ENCODE measurements around the gene CRNN.

Gene CRNN

DNA sequence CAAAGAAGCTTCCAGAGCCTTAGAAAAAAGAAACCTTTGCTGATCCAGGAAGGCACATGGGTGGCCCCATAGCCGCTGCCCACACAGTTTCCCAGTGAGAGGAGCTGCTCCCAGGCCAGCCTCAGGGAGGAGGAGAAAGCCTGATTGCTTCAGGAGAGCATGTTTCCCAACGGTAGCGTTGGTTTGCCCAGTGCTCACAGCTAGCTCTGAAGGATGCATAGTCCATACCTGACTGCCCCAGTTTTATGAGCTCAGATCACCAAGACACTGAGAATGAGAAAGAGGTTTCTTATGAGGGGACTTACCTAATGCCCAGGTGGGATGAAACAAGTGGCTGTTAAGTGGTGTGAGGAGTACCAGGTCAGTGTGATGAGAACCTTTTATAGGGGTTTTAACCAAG, at the start of gene CRNN:
Gene CRNN (minus strand): TSS at position 355 of the 400 bp plus-strand sequence. CDS start 2,030 bp downstream, outside the sequence.
- Mint-ChIP-seq H3K27ac (no peak within 1 kb of the TSS), H3K9me3 (no peaks in the 10 kb centered on the region), H3K27me3 (peaks cover 14% of the 10 kb centered on the region), H3K4me1 (no peaks in the 10 kb centered on the region), H3K4me3 (no peak within 1 kb of the TSS), H3K36me3 (no peaks in the 10 kb centered on the region)
- ATAC-seq (ENCODE audit: low read depth), result no peak
- no peak for DNase-seq (ENCODE audit: low spot score in 2 of 2)

DNA sequence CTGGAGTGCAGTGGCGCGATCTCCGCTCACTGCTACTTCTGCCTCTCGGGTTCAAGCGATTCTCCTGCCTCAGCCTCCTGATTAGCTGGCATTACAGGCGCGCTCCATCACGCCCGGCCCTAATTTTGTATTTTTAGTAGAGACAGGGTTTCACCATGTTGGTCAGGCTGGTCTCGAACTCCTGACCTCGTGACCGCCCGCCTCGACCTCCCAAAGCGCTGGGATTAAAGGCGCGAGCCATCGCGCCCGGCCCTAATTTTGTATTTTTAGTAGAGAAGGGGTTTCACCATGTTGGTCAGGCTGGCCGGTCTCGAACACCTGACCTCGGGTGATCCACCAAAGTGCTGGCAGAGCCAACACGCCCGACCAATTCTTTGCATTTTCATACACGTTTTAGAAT, 48.6 kb upstream of the CRNN start:
- DNase-seq (ENCODE audit: low spot score in 2 of 2) (no peak), ATAC-seq (ENCODE audit: low read depth) (no peak)
- Mint-ChIP-seq H3K27ac (no peak overlapping the region), H3K9me3 (peaks cover 3% of the 10 kb centered on the region), H3K27me3 (peaks cover 3% of the 10 kb centered on the region), H3K4me1 (peaks cover 26% of the 10 kb centered on the region), H3K36me3 (peaks cover 2% of the 10 kb centered on the region), H3K4me3 (no peak overlapping the region)

DNA sequence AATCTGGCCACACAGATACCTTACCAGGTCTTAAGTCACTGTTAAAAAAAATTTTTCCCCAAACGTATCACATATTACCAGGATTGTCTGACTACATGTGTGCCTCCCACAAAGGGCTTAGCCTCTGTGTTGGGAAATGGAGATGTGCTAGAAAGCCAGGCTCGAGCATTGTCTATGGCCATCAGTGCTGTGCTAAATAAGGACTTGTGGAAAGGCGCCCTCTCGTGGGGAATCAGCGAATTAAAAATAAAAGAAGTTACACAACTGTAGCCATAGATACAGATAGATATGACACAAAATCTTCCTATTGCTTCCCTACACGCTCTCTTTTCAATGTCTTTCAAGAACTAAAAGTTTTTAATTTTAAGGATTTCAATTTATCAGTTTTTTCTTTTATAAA, 47.5 kb upstream of the CRNN start:
- Mint-ChIP-seq H3K27me3 (no peaks in the 10 kb centered on the region), H3K9me3 (no peaks in the 10 kb centered on the region), H3K27ac (no peak overlapping the region), H3K36me3 (no peaks in the 10 kb centered on the region), H3K4me1 (peaks cover 26% of the 10 kb centered on the region), H3K4me3 (no peak overlapping the region)
- DNase-seq (ENCODE audit: low spot score in 2 of 2), result peak; percentile 41 to 61
- ATAC-seq (ENCODE audit: low read depth), result peak; percentile 44

DNA sequence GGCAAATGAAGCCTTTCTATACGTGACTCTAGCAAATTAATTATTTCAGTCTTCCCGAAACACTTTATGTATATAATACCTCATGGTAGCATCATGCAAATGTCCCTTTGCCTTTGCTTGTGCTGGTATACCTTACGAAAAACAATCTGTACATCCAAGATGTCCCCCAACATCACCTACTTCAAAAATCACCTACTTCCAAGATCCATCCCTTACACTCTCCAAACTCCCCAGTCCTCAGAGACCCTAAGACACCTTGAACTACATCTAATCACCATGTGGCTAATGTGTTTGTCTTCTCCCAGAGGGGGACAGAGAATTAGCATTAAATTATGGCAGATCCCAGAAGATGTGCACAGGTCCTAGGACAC, 46.5 kb upstream of the CRNN start:
- ATAC-seq (ENCODE audit: low read depth), result no peak
- no peaks in the 10 kb centered on the region for H3K9me3 Mint-ChIP-seq

DNA sequence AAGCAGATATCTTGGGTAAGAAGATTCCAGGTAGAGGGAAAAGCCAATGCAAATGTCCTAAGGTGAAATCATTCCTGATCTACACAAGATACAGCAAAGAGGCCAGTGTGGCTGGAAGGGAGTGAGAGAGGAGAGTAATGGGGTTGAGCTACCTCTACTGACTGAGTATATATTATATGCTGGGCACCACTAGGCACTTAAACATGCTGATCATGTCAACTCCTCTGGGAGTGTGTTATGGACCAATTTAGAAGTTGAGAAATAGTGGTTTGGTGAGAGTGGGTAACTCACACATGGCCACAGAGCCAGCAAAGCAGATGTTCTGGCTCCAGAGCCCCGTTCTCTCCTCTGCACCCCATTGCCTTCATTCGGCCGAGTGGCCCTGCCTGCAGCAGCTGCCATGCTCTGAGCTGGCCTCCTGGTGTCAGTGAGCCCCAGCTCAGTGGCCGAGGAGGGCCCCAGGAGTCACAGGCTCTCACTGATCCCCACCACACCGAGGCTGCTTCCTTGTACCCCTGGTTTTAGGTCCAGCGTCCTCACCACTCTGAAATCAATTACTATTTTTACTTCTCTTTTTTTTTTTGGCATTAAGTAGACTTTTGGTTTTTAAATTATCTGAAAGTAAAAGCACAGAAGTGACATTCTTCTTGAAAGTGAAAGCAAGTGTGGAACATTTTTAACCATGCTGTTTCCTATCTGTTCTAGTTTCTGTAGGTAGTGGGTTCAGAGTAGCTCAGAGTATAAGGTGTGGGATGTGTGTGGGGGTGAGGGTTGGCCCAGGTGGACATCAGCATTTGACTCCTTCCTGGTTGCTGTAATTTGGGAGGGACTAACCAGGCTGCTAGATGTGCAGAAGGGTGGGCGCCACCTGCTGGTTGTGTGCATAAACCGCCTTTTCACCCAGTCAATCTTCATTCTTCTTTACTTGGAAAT, 45.8 kb upstream of the CRNN start:
- ATAC-seq (ENCODE audit: low read depth), result peak; percentile 71
- no peaks in the 10 kb centered on the region for H3K36me3 Mint-ChIP-seq
- peak overlapping the region; percentile 73 for H3K4me3 Mint-ChIP-seq
- H3K9me3 Mint-ChIP-seq, result no peaks in the 10 kb centered on the region
- no peaks in the 10 kb centered on the region for H3K27me3 Mint-ChIP-seq
- H3K4me1 Mint-ChIP-seq, result peaks cover 26% of the 10 kb centered on the region
- DNase-seq (ENCODE audit: low spot score in 2 of 2), result peak; percentile 57 to 70
- peak overlapping the region; percentile 86 for H3K27ac Mint-ChIP-seq

More for the DNA sequence above, 46.5 kb upstream of the CRNN start:
- H3K4me3 Mint-ChIP-seq, result peak overlapping the region; percentile 73
- DNase-seq (ENCODE audit: low spot score in 2 of 2), result no peak
- no peaks in the 10 kb centered on the region for H3K36me3 Mint-ChIP-seq
- peak overlapping the region; percentile 86 for H3K27ac Mint-ChIP-seq
- peaks cover 26% of the 10 kb centered on the region for H3K4me1 Mint-ChIP-seq
- H3K27me3 Mint-ChIP-seq, result no peaks in the 10 kb centered on the region

DNA sequence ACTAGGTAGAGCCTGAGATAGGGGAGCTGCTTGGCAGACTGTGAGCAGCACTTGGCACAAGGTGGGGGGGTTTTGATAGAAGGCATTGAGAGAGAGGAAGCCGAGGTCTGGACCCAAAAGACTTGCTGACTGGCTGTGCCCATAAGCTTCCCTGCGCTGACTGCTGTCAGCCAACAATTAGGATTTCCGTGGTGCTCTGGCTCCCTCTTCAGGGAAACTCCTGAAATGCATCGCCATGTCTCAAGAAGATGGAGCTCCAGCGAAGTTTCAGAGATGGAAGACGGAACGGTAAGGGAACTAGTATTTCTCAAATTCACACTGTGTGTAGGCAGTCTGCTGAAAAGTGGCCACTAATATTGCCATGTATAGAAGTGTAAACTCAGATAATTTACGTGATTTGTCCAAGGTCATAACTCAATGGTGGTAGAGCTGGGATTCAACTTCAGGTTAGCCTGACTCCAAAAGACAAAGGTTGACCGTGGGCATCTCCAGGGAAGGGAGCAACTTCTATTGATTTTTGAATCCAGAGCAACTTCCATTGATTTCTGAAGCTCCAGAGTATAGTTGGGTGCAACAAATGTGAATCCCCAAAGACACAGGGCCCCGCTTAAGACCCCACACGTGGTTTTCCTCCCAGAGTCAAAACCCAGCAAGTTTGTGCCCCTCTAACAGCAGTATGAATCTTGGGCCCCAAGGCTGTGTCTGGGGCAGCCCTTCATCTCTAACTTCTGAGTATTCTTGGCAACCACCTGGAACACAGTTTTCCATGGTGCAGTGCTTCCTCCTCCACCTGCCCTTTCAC, 44.5 kb upstream of the CRNN start:
- no peaks in the 10 kb centered on the region for H3K9me3 Mint-ChIP-seq
- peak; percentile 51 for ATAC-seq (ENCODE audit: low read depth)
- H3K27ac Mint-ChIP-seq, result peak overlapping the region; percentile 86
- no peak overlapping the region for H3K4me3 Mint-ChIP-seq
- H3K36me3 Mint-ChIP-seq, result no peaks in the 10 kb centered on the region
- peak; percentile 80 to 85 for DNase-seq (ENCODE audit: low spot score in 2 of 2)
- peaks cover 24% of the 10 kb centered on the region for H3K4me1 Mint-ChIP-seq
- no peaks in the 10 kb centered on the region for H3K27me3 Mint-ChIP-seq

DNA sequence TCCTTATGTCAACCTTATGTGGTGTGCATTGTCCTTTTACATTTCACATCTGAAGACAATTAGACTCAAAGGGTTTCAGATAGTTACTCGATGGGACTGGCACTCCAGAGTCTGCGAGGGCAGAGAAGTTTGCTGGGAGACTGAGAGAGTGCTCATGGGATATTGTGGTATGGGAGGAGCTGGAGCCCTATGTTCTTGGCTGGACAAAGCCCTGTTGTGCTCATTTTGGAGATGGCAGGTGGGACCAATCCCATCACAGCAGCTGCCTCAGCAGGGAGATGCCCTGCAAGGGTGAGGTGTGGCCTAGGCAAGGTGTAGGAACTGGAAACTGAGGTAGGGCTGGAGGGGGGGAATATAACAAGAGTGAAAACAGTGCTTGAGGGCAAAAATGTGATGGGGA, 43.5 kb upstream of the CRNN start:
- no peak overlapping the region for H3K27ac Mint-ChIP-seq
- no peaks in the 10 kb centered on the region for H3K9me3 Mint-ChIP-seq
- H3K4me1 Mint-ChIP-seq, result peaks cover 24% of the 10 kb centered on the region
- ATAC-seq (ENCODE audit: low read depth) (no peak), DNase-seq (ENCODE audit: low spot score in 2 of 2) (no peak)
- no peaks in the 10 kb centered on the region for H3K27me3 Mint-ChIP-seq
- H3K4me3 Mint-ChIP-seq, result no peak overlapping the region
- no peaks in the 10 kb centered on the region for H3K36me3 Mint-ChIP-seq

DNA sequence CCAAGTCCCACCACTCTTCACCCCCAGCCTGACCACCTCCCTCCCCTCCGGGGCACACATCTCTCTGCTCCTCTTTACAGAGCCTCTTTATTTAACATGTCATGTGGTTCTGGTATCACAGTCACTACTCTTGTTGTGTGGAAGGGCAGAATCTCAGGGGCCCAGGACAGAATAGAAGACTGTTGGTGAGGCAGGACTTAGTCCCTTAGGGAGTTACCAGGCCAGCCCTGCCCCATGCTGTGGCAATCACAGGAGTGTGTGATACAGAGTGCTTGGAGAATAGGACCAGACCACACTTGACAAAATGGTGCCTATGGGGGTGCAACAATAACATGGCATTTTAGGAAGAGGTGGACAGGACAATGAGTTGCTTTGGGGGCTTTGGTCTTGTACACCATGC, 43.0 kb upstream of the CRNN start:
- no peaks in the 10 kb centered on the region for H3K36me3 Mint-ChIP-seq
- ATAC-seq (ENCODE audit: low read depth), result no peak
- H3K27ac Mint-ChIP-seq, result no peak overlapping the region
- peaks cover 24% of the 10 kb centered on the region for H3K4me1 Mint-ChIP-seq
- H3K27me3 Mint-ChIP-seq, result no peaks in the 10 kb centered on the region
- H3K4me3 Mint-ChIP-seq, result no peak overlapping the region
- no peak for DNase-seq (ENCODE audit: low spot score in 2 of 2)
- H3K9me3 Mint-ChIP-seq, result no peaks in the 10 kb centered on the region

DNA sequence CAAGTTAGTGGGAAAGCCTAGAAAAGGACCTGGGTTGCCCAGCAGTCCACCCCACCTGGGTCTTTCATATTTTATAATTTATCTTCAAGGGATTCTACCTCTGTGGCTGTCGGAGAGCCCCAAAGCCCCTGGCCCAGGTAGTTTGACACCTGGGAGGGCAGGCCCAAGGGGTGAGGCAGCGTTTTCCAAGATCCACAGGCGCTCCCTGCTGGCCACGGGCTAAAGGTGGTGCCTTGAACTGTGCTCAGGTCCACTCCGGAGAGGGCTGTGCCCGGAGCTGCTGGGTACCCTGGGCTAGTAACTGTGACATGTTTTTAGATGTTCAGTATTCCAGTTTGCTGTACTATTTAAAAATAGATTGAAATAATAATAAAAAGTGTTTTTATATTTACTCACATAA, 37.2 kb upstream of the CRNN start:
- H3K27ac Mint-ChIP-seq, result no peak overlapping the region
- H3K4me3 Mint-ChIP-seq, result no peak overlapping the region
- H3K4me1 Mint-ChIP-seq, result no peaks in the 10 kb centered on the region
- no peaks in the 10 kb centered on the region for H3K36me3 Mint-ChIP-seq
- no peaks in the 10 kb centered on the region for H3K9me3 Mint-ChIP-seq
- peaks cover 2% of the 10 kb centered on the region for H3K27me3 Mint-ChIP-seq
- ATAC-seq (ENCODE audit: low read depth) (no peak), DNase-seq (ENCODE audit: low spot score in 2 of 2) (no peak)

DNA sequence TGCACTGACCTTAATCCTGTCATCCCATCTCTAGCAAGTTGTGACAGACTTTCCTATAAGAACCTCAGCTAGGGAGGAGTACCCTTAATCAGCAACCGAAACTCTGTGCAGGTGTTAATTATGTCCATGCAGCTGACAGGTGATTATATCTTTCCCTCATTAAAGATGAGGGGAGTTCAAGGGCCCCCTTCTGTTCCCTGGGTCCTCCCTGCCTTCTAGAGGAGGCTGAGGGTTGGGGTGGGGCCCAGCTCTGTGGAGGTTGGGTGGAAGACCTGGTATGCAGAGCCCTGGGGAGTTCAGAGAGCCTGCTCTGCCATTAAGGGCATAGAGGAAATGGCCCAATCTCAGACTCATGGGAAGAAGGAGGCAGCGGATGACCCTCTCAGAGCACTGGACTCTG, 35.6 kb upstream of the CRNN start:
- Mint-ChIP-seq H3K27me3 (peaks cover 2% of the 10 kb centered on the region), H3K36me3 (no peaks in the 10 kb centered on the region), H3K9me3 (no peaks in the 10 kb centered on the region), H3K27ac (no peak overlapping the region), H3K4me1 (no peaks in the 10 kb centered on the region), H3K4me3 (no peak overlapping the region)
- DNase-seq (ENCODE audit: low spot score in 2 of 2) (no peak), ATAC-seq (ENCODE audit: low read depth) (no peak)

DNA sequence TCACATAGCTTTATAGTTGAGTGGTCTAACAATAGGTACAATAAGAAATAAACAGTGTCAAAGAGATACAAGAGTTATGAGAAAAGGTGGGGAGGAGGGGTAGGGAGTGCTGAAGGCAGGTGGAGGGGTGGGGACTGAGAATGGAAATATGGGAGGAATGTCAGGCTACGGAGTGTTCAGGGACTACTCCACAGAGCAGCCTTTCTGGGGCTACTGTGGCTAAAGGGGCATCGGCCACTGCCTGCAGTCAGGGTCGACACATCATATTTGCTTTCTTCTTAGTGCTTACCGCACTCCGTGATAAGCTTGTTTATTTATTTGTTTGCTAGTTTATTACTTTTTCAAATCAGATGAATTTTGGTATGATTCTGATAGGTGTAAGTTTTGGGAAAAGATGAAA, 34.4 kb upstream of the CRNN start:
- Mint-ChIP-seq H3K4me3 (no peak overlapping the region), H3K27me3 (peaks cover 2% of the 10 kb centered on the region), H3K36me3 (no peaks in the 10 kb centered on the region), H3K4me1 (no peaks in the 10 kb centered on the region), H3K27ac (no peak overlapping the region), H3K9me3 (no peaks in the 10 kb centered on the region)
- no peak for DNase-seq (ENCODE audit: low spot score in 2 of 2)
- no peak for ATAC-seq (ENCODE audit: low read depth)

DNA sequence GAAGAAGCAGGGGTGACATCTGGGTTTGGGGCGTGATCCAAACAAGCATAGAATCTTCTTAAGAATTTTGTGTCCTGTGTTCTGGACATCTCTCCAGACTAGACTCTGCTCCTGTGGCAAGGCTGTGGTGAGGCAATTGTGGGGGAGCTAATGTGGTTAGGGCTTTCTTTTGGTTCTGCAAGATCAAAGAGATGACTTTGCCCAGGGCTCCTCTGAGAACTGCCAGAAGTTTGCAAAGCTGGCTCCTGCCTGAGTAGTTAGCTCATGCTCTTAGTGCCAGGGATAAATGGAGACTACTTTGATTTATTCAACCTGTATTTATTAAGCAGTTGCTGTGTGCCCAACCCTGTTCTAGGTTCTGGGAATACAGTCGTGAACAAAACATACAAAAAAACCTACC, 34.0 kb upstream of the CRNN start:
- ATAC-seq (ENCODE audit: low read depth) (no peak), DNase-seq (ENCODE audit: low spot score in 2 of 2) (no peak)
- Mint-ChIP-seq H3K27ac (no peak overlapping the region), H3K4me1 (no peaks in the 10 kb centered on the region), H3K36me3 (no peaks in the 10 kb centered on the region), H3K27me3 (peaks cover 2% of the 10 kb centered on the region), H3K9me3 (no peaks in the 10 kb centered on the region), H3K4me3 (no peak overlapping the region)

DNA sequence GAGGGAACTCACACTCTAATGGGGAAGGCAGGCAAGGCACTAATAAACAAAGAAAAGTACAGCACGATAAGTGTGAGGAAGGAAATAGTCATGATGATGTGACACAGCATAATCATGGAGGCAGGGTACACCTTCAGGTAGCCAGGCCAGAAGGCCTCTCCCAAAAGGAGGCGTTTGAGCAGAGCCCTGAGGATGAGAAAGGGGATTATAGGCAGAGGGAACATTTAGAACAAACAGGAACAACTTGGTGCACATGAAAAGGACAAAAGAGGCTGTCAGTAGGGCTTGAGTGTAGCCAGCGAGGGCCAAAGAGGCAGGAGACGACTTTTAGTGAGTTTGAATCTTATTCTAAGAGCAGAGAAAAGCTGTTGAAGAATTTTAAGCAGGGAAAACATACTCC, 33.4 kb upstream of the CRNN start:
- Mint-ChIP-seq H3K27me3 (peaks cover 2% of the 10 kb centered on the region), H3K4me3 (no peak overlapping the region), H3K9me3 (no peaks in the 10 kb centered on the region), H3K36me3 (no peaks in the 10 kb centered on the region), H3K4me1 (no peaks in the 10 kb centered on the region), H3K27ac (no peak overlapping the region)
- DNase-seq (ENCODE audit: low spot score in 2 of 2) (no peak), ATAC-seq (ENCODE audit: low read depth) (no peak)

DNA sequence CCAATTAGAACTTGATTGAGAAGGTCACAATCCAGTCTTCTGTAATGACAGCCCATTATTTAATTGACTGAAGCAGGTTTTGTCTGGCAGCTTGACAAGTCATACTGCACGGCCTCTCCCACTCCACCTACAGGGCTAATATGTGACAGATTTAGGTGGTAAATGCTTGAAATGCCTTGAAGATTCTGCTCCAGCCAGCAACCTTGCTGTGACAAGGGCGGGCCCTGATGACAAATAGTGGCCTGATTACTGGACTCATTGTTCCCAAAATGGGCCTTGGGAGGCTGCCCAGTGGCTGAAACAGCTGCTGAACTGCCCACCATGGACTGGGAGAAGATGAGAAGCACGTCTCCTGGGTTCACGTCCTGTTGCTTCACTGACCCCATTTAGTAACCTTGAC, 30.0 kb upstream of the CRNN start:
- Mint-ChIP-seq H3K27me3 (peaks cover 2% of the 10 kb centered on the region), H3K36me3 (no peaks in the 10 kb centered on the region), H3K4me1 (peaks cover 2% of the 10 kb centered on the region), H3K9me3 (no peaks in the 10 kb centered on the region), H3K27ac (no peak overlapping the region), H3K4me3 (no peak overlapping the region)
- DNase-seq (ENCODE audit: low spot score in 2 of 2), result no peak
- no peak for ATAC-seq (ENCODE audit: low read depth)
